ENCODE measurements around the gene TP53TG3E.
"Not testable (repeated sequence)": the region's sequence is repeated elsewhere in the genome, so short reads cannot be mapped to it uniquely, and the experiment has no call there.

TP53TG3E gene, protein sequence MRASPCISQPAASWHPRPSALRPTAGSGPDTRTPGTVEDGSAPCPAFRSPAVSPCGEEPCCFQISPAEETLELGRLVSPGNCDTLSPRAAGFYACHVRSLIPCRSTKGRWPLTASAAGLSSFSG

DNA sequence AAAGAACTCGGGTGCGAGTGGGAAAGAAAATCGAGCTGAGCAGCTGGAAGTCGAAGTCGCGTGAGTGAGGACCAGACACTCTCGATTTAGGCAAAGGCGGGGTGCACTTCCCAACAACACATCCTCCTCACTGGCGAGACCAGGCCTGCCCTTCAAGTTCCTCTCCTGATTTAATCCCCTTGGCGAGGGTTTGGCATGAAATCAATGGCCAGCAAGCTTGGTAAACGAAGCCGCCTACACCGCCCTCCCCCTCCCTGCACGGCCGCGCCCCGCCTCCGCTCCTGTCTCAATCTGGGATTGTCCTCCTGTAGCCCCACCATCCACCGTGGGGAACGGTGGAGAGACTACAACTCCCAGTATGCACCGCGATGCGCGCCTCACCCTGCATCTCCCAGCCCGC is at the start of gene TP53TG3E:
Gene TP53TG3E (plus strand): TSS at position 301 of the 400 bp plus-strand sequence. CDS start 68 bp downstream, at position 369.
- not testable (repeated sequence) for DNase-seq

DNA sequence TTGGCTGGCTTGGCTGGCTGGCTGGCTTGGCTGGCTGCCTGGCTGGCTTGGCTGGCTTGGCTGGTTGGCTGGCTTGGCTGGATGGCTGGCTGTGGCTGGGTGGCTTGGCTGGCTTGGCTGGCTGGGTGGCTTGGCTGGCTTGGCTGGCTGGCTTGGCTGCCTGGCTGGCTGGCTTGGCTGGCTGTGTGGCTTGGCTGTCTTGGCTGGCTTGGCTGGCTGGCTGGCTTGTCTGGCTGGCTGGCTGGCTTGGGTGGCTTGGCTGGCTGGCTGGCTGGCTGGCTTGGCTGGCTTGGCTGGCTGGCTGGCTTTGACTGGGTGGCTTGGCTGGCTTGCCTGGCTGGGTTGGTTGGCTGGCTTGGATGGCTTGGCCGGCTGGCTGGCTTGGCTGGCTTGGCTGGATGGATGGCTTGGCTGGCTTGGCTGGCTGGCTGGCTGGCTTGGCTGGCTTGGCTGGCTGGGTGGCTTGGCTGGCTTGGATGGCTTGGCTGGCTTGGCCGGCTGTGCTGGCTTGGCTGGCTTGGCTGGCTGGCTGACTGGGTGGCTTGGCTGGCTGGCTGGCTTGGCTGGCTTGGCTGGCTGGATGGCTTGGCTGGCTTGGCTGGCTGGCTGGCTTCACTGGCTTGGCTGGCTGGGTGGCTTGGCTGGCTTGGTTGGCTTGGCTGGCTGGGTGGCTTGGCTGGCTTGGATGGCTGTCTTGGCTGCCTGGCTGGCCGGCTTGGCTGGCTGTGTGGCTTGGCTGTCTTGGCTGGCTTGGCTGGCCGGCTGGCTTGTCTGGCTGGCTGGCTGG is 32.3 kb downstream of the TP53TG3E start:
- DNase-seq = not testable (repeated sequence)

DNA sequence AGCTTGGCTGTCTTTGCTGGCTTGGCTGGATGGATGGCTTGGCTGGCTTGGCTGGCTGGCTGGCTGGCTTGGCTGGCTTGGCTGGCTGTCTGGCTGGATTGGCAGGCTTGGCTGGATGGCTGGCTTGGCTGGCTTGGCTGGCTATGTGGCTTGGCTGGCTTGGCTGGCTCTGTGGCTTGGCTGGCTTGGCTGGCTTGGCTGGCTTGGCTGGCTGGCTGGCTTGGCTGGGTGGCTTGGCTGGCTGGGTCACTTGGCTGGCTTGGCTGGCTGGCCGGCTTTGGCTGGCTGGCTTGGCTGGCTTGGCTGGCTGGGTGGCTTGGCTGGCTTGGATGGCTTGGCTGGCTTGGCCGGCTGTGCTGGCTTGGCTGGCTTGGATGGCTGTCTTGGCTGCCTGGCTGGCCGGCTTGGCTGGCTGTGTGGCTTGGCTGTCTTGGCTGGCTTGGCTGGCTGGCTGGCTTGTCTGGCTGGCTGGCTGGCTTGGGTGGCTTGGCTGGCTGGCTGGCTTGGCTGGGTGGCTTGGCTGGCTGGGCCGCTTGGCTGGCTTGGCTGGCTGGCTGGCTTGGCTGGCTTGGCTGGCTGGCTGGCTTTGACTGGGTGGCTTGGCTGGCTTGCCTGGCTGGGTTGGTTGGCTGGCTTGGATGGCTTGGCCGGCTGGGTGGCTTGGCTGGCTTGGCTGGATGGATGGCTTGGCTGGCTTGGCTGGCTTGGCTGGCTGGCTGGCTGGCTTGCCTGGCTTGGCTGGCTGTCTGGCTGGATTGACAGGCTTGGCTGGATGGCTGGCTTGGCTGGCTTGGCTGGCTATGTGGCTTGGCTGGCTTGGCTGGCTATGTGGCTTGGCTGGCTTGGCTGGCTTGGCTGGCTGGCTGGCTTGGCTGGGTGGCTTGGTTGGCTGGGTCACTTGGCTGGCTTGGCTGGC is 33.8 kb downstream of the TP53TG3E start:
- DNase-seq = not testable (repeated sequence)

DNA sequence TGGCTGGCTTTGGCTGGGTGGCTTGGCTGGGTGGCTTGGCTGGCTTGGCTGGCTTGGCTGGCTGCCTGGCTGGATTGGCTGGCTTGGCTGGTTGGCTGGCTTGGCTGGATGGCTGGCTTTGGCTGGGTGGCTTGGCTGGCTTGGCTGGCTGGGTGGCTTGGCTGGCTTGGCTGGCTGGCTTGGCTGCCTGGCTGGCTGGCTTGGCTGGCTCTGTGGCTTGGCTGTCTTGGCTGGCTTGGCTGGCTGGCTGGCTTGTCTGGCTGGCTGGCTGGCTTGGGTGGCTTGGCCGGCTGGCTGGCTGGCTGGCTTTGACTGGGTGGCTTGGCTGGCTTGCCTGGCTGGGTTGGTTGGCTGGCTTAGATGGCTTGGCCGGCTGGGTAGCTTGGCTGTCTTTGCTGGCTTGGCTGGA is 34.4 kb downstream of the TP53TG3E start:
- not testable (repeated sequence) for DNase-seq

DNA sequence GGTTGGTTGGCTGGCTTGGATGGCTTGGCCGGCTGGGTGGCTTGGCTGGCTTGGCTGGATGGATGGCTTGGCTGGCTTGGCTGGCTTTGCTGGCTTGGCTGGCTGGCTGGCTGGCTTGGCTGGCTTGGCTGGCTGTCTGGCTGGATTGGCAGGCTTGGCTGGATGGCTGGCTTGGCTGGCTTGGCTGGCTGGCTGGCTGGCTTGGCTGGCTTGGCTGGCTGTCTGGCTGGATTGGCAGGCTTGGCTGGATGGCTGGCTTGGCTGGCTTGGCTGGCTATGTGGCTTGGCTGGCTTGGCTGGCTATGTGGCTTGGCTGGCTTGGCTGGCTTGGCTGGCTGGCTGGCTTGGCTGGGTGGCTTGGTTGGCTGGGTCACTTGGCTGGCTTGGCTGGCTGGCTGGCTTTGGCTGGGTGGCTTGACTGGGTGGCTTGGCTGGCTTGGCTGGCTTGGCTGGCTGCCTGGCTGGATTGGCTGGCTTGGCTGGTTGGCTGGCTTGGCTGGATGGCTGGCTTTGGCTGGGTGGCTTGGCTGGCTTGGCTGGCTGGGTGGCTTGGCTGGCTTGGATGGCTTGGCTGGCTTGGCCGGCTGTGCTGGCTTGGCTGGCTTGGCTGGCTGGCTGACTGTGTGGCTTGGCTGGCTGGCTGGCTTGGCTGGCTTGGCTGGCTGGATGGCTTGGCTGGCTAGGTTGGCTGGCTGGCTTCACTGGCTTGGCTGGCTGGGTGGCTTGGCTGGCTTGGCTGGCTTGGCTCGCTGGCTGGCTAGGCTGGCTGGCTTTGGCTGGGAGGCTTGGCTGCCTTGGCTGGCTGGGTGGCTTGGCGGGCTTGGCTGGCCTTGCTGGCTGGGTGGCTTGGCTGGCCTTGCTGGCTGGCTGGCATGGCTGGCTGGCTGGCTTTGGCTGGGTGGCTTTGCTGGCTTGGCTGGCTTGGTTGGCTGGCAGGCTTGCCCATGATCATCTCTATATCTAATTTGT is 35.3 kb downstream of the TP53TG3E start:
- not testable (repeated sequence) for DNase-seq
